ENCODE measurements around the gene TMEM101. TPM values are rescaled to one million over a fixed set of nuclear protein-coding genes. Genes with fewer than 3 reads are reported as not detected.

TMEM101 gene
- polyA plus RNA-seq, 1 donor (not counting 4 experiments of a cell fraction or from before 2014, with no cell fraction given), result 20.1 TPM

- Histone ChIP-seq H3K4me1 (ENCODE audit: control insufficient read depth, extremely low read depth, insufficient read depth, low read length) (peaks cover 21% of the 10 kb centered on the region), H3K4me3 (ENCODE audit: control insufficient read depth in 2 of 3, extremely low read depth in 1 of 3, insufficient read depth in 2 of 3, low read depth in 1 of 3, low read length in 3 of 3) (no peak overlapping the region), H3K4me2 (ENCODE audit: control insufficient read depth, extremely low read depth, insufficient read depth, low read depth, low read length) (no peak overlapping the region), H3K36me3 (ENCODE audit: control insufficient read depth in 2 of 2, extremely low read depth in 1 of 2, insufficient read depth in 2 of 2, low read length in 2 of 2) (peaks cover 8% of the 10 kb centered on the region in 2 experiments), H4K20me1 (ENCODE audit: control insufficient read depth, extremely low read depth, insufficient read depth, low read length) (peaks cover 8% of the 10 kb centered on the region), H3K27ac (ENCODE audit: control insufficient read depth, insufficient read depth, low read length) (no peak overlapping the region), H3K9ac (ENCODE audit: control insufficient read depth, extremely low read depth, insufficient read depth, low read length) (no peak overlapping the region), H2AFZ (ENCODE audit: control insufficient read depth, low read length) (no peak overlapping the region), H3K27me3 (ENCODE audit: control insufficient read depth, extremely low read depth, insufficient read depth, low read length) (no peaks in the 10 kb centered on the region), H3K9me3 (ENCODE audit: control insufficient read depth, low read depth, low read length) (no peaks in the 10 kb centered on the region), H3K79me2 (ENCODE audit: control insufficient read depth, insufficient read depth, low read length) (peaks cover 72% of the 10 kb centered on the region), H3K9me1 (ENCODE audit: control insufficient read depth, extremely low read depth, insufficient read depth, low read length) (no peaks in the 10 kb centered on the region)
- dilution Hi-C loops (cut with MboI; ENCODE audit: extremely low pct_ligation_motif_present, low sequenced_read_pairs), result no loop called here
- TF ChIP-seq EZH2 (IDR thresholded peaks at IDR 0.05; ENCODE audit: low read length) (no peak), CTCF (optimal IDR thresholded peaks at IDR 0.05 in 1 of 3, IDR thresholded peaks at IDR 0.05 in 1 of 3, conservative IDR thresholded peaks at IDR 0.05 in 1 of 3; ENCODE audit: extremely low read depth in 1 of 3, insufficient read depth in 2 of 3, low read length in 3 of 3) (no peak)
- DNase-seq (ENCODE audit: low read depth, low spot score) (no peak), FAIRE-seq (no peak)
Measured at GRCh38 chr17:44045486-44045885, 30.7 kb upstream of the TMEM101 start.

GRCh38 chr17:44044071-44044470 lies 29.3 kb upstream of the TMEM101 start:
- no peak overlapping the region for H2AFZ ChIP-seq (ENCODE audit: control insufficient read depth, low read length)
- TF ChIP-seq CTCF (optimal IDR thresholded peaks at IDR 0.05 in 1 of 3, IDR thresholded peaks at IDR 0.05 in 1 of 3, conservative IDR thresholded peaks at IDR 0.05 in 1 of 3; ENCODE audit: extremely low read depth in 1 of 3, insufficient read depth in 2 of 3, low read length in 3 of 3) (no peak), EZH2 (IDR thresholded peaks at IDR 0.05; ENCODE audit: low read length) (no peak)
- H3K4me2 ChIP-seq (ENCODE audit: control insufficient read depth, extremely low read depth, insufficient read depth, low read depth, low read length), result no peak overlapping the region
- no peaks in the 10 kb centered on the region for H3K27me3 ChIP-seq (ENCODE audit: control insufficient read depth, extremely low read depth, insufficient read depth, low read length)
- H3K79me2 ChIP-seq (ENCODE audit: control insufficient read depth, insufficient read depth, low read length), result peaks cover 65% of the 10 kb centered on the region
- FAIRE-seq, result no peak
- H3K9ac ChIP-seq (ENCODE audit: control insufficient read depth, extremely low read depth, insufficient read depth, low read length), result no peak overlapping the region
- H4K20me1 ChIP-seq (ENCODE audit: control insufficient read depth, extremely low read depth, insufficient read depth, low read length), result peaks cover 8% of the 10 kb centered on the region
- no peak for DNase-seq (ENCODE audit: low read depth, low spot score)
- H3K9me3 ChIP-seq (ENCODE audit: control insufficient read depth, low read depth, low read length), result no peaks in the 10 kb centered on the region
- H3K9me1 ChIP-seq (ENCODE audit: control insufficient read depth, extremely low read depth, insufficient read depth, low read length), result no peaks in the 10 kb centered on the region
- peaks cover 30% of the 10 kb centered on the region for H3K4me1 ChIP-seq (ENCODE audit: control insufficient read depth, extremely low read depth, insufficient read depth, low read length)
- H3K27ac ChIP-seq (ENCODE audit: control insufficient read depth, insufficient read depth, low read length), result no peak overlapping the region
- dilution Hi-C loops (cut with MboI; ENCODE audit: extremely low pct_ligation_motif_present, low sequenced_read_pairs), result no loop called here
- H3K36me3 ChIP-seq (ENCODE audit: control insufficient read depth in 2 of 2, extremely low read depth in 1 of 2, insufficient read depth in 2 of 2, low read length in 2 of 2), result peaks cover 2 to 7% of the 10 kb centered on the region in 2 experiments
- H3K4me3 ChIP-seq (ENCODE audit: control insufficient read depth in 2 of 3, extremely low read depth in 1 of 3, insufficient read depth in 2 of 3, low read depth in 1 of 3, low read length in 3 of 3), result no peak overlapping the region
